Activated gamma-delta T cell treated with anti-CD3 and anti-CD28 coated beads, Interleukin-2, amount 50 U/mL, for 16 hours (primary cell): Measurements from ENCODE around the gene SLC1A7.

Experiments
- DNase-seq: peaks from one replicate; pipeline ENCODE4 v3.0.0-alpha.2; 2020; ENCODE audit warnings: low read depth

Gene SLC1A7

DNA sequence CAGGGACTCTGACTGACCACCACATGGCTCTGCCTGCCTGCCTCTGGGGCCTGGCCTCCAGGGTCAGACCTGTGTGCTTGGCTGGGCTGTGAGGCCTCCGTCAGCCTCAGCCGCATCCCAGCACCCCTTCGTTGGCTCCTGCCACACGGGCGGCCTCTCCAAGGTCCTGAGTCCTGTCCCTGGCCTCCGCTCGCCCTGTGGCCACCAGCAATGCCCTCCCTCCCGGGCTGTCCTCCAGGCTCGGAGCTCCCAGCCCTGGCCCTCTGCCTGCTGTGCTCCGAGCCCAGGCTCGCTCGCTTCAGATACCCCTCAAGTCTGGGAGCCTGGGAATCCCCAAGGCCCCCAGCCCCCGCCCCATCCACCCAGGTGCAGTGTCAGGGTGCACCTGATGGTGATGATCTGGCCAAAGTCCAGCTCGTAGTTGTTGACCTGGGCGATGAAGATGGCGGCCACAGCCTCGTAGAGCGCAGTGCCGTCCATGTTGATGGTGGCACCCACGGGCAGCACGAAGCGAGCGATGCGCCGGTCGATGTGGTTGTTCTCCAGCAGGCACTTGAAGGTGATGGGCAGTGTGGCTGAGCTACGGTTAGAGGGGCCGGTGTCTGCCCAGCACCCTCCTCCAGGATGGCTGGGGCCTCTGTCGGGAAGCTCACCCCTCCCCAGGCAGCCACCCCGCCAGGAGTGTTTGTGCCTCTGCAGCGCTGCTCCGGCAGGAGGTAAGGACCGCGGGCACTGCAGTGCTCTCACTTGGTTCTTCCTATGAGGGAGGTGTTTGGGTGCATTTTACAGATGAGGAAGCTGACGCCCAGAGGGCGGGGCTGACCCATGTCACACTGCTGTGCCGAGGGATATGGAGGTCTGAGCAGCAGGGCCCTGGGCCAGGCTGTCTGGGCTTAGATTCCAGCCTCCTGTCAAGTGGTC lies 52.0 kb downstream of the SLC1A7 start:
- no peak for DNase-seq

DNA sequence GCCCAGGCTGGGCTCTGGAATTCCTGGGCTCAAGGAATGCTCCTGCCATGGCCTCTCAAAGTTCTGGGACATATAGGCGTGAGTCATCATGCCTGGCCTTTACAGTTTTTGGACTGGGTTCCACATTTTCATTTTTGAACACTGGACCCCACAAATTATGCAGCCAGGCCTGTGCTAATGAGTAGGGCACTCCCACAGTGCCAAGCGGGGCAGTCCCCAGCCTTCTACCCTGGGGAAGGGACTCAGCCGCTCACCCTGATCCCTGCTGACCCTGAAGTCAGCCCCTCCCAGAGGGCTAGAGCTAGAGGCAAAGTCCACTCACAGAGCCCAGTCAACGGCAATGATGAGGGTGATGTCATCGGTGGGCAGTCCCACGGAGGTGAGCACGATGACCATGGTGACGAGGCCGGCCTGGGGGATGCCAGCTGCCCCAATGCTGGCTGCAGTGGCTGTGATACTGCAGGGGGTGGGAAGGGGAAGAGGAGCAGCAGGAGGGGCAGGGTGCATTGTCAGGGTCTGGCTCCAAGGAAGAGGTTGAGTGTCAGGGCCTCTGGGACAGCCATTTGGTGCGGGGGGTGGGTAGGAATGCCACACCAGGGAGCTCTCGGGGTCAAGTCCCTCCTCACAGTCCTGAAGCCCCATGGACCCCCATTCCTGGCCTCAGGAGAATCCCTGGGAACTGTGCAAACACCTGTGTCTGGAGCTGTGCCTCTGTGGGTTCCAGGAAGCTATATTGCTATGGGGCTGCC lies 52.8 kb downstream of the SLC1A7 start:
- no peak for DNase-seq

DNA sequence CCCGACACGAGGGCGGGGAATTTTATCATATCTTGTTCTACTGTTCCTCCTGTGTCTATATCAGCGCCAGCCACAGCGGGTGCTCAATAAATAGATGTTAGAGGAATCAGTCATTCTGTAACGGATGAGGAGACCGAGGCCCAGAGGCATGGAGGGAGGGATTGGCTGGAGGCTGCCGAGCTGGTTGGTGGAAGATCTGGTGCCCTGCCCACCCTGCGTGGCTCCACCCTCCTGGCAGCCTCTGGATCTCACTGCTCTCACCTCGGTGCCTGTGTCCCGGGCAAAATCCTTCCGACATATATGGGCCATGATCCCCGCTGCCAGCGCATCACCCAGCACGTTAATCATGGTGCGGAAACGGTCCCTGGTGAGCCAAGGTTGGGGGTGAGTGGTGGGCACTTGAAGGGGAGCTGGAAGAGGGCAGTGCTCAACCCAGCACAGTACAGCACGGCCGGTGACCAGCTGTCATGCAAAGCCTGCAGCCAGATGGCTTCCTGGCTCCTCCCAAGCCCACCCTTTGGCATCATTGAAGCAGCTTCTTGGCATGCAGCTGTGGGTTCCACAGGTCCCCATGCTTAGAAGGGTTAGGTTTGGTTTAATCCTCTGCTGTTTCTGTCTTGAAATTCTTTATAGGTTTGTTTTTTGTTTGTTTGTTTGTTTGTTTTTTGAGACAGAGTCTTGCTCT lies 53.7 kb downstream of the SLC1A7 start:
- DNase-seq: no peak

DNA sequence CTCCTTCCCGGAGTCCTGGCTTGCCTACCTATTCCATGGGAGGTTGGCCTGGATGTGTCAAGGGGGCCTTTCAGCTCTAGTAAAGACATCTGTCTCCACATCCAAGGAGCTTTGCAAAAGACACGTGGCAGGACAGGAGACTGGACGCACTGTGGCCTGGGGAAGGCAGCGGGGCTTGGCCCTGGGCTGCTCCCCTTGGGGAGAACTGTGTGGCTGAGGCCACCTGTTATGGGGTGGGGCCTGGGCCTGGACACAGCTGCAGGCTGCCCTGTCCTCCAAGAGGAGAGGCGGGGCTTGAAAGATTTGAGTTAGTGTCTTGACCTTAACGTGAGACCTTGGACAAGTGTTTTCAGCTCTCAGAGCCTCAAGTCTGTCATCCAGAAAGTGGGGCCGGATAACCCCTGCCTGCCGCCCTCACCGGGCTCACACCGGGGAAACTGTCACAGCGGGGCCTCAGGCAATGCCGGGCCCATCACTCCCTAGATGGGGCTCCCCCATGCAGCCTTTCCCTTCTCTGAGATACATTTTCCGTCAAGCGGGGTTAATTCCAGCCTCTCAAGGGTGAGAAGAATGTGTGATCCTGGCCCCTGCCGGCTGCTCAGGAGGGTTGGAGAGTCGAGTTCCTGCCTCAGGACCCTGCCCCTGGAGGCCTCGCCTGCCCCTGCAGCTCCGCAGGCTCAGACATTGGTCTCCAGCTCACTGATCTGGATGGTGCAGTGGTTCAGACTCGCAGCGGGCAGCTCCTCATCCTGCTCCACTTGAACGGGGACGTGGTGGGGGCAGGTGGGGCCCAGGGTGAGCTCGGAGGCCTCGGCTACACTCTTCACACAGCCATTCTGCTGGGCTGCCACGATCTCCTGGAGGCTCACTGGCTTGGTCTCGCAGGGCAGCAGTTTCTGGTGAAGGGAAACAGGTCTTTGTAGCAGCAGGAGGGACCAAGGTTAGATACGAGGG lies 54.8 kb downstream of the SLC1A7 start:
- DNase-seq: no peak

DNA sequence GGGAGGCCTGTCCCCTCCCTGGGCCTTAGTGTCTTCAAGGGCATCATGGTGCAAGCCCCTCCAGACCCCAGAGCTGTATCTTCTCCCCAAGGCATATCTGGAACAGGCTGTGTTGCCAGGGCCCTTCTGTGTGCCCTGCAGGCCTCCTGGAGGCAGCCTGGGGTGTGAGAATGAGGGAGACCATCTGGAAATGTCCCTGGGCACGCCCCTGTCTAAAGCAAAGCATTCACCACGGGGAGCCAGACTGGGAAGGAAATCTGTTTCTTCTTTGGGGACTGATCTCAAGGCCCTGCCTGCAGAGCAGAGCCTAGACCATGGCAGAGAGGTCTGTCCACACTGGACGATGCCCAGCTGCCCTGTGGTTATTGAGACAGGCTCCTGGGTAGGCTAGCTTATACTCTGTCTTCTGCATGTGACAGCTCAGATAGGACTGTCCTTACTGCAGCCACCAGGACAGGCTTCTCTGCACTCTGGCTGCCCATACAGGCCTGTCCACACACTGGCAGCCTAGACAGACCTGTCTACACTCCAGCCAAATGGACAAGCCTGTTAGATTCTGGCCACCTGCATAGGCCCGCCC lies 55.9 kb downstream of the SLC1A7 start:
- no peak for DNase-seq

DNA sequence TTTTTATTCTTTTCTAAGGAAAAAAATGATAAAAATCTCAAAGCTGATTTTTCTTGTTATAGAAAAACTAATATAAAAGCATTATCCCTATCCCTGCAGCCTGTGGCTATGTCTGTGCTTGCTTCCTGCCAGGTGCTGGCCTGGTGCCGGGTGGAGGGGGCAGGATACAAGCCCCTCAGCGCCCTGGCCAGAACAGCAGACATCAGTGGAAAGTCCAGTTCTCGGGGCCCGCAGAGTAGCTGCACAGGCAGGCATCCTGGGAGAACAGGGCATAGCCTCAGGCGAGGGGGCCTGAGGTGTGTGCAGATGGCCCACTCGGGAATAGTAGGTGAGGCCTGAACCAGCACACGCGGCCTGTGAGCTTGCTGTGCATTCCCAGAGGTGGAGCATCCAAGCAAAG lies 57.0 kb downstream of the SLC1A7 start:
- DNase-seq: no peak

DNA sequence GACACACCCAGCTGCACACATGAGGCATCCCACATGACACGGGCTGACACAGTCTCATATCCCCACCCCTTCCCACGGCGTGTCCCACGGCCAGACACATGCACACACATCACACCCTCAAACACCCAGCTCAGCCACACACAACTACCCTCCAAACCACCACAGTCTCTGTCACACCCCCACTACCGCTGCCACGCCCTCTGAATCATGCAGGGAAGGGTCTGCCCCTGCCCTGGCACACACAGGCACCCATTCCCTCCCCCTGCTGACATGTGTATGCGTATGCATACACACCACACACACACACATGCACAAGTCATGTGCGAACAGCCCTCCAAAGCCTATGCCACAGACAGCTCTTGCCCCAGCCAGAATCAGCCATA lies 57.9 kb downstream of the SLC1A7 start:
- no peak for DNase-seq

DNA sequence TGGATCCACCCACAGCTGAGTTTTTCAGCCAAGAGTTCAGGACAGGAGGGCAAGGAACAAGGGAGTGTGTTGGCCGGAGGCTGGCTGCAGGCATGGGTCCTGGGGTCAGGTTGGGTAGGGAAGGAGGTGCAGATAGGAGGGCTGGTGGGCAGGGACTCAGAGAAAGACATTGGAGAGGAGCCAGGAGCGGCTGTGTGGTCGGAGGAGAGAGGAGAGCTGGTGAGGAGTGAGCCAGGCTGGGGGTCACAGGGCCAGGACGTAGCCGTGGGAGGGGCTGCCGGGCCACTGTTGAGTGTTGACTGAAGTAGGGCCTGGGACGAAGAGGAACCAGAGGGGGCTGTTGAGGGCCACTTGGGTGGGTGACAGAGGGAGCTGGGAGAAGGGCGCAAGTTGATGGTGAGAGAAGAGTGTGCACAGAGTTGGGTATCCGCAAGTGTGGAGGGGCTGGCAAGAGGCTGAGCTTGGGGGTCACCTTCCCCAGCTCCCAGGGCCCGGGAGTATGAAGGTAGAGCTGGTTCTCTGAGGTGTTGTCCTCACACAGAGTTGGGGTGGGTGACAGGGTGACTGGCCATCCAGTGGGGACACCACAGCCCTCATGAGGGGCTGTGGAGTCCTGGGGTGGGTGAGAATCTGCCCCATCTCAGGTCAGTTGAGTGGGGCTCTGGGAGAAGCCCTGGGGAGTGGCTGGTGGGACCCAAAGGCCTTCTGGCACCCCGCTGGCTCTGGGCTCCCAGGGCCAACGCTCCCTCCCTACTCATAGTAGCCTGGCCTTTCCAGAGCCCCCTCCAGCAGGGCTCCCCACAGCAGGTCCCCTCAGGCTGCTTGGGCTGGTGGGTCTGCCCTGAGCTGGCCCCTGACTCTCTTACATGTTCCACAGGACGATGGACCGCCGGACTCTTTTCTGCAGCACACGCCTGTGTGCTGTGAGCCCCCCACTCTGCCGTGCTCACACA lies 58.5 kb downstream of the SLC1A7 start:
- DNase-seq: no peak

DNA sequence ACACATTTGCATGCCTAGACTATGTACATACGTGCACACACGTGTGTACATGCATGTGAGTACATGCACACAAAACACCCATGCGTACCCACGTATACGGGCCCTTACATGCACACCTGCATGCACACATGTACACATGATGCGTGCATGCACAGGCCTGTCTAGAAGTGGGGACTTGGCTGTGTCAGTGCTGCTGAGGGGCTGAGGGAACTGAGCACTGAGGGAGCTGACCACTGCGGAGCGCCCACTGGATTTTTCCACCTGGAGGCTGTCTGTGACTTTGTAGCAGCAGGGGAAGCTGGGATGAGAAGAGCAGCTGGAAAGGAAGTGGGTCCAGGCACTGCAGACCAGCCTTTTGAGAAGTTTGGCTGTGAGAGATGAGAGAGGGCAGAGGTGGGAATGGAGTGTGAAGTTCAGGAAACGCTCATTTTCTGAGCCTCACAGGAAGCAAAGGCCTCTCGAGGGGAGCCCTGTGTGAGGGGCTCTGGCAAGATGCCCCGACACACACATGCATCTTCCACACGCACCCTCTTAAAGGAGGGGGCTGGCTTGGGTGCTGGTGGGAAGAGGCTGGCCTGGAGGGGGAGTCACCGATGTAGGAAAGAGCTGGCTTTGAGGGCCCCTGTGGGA lies 59.5 kb downstream of the SLC1A7 start:
- DNase-seq: no peak

DNA sequence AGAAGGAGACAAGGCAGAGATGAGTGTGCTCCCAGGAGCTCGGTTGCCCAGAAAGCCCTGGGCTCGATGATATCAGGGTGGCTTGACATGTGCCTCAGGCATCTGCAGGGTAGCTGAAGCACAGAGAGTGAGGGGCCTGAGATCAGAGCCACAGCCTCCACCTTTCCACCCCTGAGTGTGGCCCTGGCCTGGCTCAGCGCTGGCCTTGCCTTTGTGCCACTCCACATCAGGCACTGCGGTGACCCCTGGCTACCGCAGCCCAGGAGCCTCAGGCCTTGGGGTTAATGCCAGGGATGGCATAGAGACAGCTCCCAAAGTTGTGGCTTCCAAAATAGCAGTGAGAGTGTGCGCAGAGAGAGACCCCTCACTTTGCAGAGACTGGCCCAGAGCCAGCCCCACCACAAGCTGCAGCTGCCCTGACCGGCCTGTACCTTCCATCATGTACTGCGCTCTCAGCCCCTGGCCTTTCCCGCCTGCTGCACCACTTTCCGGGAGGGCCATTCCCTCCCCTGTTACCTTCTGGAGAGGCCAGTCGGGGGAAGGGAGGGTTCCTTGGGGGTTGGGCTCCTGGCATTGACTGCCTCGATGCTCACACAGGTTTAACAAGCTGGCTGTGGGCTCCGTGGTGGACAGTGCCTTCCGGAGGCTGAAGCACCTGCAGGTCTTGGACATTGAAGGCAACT lies 60.9 kb downstream of the SLC1A7 start:
- DNase-seq: no peak

DNA sequence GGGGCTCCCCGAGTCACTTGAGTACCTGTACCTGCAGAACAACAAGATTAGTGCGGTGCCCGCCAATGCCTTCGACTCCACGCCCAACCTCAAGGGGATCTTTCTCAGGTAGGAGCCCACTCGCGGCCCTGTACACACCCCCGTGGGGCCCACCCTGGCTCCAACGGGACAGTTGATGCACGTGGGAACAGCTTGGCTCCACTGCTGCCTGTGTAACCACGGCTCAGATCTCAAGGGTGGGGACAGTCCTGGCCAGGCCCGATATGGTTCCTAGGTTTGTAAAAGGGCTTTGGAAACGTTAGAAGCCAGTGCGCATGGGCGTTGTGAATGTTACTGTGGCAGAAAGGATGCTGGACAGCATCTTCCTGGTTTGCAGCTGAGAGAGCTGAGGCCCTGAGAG lies 61.7 kb downstream of the SLC1A7 start:
- no peak for DNase-seq

DNA sequence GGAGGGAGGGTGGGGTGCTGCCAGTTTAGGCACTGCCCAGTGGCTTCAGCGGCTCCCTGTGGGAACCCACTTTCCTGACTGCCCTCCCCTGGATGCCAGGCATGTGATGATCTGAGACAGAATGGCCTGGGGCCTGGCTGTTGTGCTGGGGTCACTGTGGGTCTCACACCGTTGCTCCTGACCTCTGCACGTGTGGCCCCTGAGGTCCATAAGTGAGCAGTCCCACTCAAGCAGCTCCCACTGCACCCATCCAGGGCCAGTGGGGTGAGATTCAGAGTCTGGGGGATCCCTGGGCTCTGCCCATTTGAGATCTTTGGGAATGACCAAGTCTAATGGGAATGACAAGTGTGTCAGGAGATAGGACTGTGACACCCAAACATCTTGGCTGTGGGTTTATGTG lies 62.4 kb downstream of the SLC1A7 start:
- no peak for DNase-seq

DNA sequence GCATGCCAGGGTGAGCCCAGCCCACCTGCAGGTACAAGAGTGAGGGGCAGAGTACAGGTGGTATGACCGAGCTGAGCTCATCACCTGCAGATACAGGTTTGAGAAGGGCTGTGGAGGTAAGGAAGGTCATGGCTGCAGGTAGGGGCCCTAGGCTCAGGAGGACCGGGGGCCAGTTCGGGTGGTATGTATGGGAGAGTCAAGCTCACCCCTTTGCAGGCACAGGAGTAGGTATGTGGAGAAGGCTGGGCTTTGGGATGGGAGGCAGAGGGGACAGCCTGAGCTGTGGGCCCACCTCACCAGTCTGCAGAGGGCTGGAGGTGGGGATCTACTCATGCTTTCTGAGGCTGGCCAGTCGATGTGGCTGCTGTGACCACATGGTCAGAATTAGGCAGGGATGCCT lies 63.2 kb downstream of the SLC1A7 start:
- no peak for DNase-seq

DNA sequence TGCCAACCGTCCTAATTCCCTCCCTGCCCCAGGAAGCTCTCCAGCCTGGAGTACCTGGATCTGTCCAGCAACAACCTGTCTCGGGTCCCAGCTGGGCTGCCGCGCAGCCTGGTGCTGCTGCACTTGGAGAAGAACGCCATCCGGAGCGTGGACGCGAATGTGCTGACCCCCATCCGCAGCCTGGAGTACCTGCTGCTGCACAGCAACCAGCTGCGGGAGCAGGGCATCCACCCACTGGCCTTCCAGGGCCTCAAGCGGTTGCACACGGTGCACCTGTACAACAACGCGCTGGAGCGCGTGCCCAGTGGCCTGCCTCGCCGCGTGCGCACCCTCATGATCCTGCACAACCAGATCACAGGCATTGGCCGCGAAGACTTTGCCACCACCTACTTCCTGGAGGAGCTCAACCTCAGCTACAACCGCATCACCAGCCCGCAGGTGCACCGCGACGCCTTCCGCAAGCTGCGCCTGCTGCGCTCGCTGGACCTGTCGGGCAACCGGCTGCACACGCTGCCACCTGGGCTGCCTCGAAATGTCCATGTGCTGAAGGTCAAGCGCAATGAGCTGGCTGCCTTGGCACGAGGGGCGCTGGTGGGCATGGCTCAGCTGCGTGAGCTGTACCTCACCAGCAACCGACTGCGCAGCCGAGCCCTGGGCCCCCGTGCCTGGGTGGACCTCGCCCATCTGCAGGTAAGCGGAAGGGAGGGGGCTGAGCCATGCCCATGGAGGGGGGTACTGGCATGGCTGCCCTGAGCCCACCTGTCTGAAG lies 63.9 kb downstream of the SLC1A7 start:
- no peak for DNase-seq

DNA sequence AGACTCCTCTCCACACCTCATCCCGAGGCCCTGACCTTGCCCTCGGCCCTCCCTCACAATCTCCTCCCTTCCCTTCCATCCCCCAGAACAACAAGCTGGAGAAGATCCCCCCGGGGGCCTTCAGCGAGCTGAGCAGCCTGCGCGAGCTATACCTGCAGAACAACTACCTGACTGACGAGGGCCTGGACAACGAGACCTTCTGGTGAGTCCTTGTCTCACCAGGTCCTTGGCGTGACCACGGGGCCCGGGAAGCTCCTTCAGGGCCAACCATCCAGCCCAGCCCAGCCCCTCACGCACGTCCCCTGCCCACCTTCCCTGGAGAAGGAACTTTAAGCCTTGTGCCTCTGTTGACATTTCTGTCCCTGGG lies 64.9 kb downstream of the SLC1A7 start:
- no peak for DNase-seq

DNA sequence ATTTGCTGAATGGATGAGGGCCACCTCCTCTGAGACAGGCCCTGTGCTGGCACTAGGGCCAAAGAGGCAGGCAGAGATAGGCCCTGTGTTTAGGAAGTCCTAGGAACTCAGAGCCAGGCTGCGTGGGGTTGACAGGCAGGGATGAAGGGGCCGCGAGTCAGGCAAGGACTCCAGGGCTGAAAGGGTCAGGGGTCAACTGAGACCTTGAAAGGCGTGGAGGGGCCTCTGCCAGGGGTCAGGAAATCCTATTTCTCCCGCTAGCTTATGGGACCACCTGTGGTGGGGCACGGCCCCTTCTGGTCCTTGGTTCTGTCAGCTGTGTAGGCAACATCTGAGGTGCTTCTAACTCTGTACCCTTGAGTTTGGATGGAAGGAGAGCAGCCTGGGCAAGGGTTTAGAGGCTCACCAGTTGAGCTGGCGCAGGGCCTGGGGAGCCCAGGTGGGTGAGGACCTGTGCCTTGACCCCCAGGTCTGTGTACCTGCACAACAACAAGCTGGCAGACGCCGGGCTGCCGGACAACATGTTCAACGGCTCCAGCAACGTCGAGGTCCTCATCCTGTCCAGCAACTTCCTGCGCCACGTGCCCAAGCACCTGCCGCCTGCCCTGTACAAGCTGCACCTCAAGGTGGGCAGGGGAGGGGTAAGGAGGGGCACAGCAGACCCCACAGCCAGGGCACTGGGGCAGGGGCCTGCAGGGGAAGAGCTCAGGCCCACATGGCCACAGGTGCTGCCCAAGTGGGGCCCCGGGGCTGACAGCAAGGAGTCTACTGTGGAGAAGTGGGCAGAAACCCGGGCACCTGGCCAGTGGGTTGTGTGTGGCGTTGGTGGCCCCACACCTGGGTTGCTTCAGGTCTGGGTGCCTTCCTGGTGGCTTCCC lies 65.5 kb downstream of the SLC1A7 start:
- no peak for DNase-seq

DNA sequence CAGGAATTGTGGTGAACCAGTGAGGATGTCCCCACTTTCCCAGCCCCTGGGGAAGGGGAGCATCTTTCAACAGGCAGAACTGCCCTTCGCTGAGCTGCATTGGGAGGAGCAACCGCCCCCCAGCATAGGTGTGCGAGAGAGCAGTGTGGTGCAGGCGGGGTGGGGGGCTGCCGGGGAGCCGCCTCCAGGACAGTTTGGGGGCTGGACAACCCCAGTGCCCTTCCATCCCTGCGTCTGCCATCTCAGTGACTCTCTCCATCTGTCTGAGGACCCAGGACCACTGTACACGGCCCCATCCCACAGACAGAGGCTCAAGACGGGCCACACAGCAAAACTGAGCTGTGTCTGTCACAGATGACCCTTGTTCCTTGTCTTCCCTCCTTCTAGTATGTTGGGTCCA lies 66.3 kb downstream of the SLC1A7 start:
- DNase-seq: no peak
